Mesothelial cell of epicardium (in vitro differentiated cells): Measurements from ENCODE around the gene C1orf56. TPM values are rescaled to one million over a fixed set of nuclear protein-coding genes. Genes with fewer than 3 reads are reported as not detected.
"Not testable (repeated sequence)": the region's sequence is repeated elsewhere in the genome, so short reads cannot be mapped to it uniquely, and the experiment has no call there.

Source experiments
- DNase-seq, 2 experiments: peaks; one replicate each; pipeline ENCODE4 v3.0.0; 2021; ENCODE audit warnings: low spot score in 2 of 2; ENCODE audit not compliant: unreplicated experiment in 2 of 2
- H3K27ac Mint-ChIP-seq: 2 replicates; pipeline ENCODE4 v1.8.0; 2021; ENCODE audit warnings: mixed read lengths
- H3K27me3 Mint-ChIP-seq: 2 replicates; pipeline ENCODE4 v1.8.0; 2021; ENCODE audit warnings: low read depth, mixed read lengths
- H3K36me3 Mint-ChIP-seq: 2 replicates; pipeline ENCODE4 v1.8.0; 2021; ENCODE audit warnings: mixed read lengths
- H3K4me1 Mint-ChIP-seq: 2 replicates; pipeline ENCODE4 v1.8.0; 2021; ENCODE audit warnings: mixed read lengths
- H3K4me3 Mint-ChIP-seq: 2 replicates; pipeline ENCODE4 v1.8.0; 2021; ENCODE audit warnings: mild to moderate bottlenecking, moderate library complexity, mixed read lengths
- H3K9me3 Mint-ChIP-seq: 2 replicates; pipeline ENCODE4 v1.8.0; 2021; ENCODE audit warnings: mixed read lengths
- CTCF ChIP-seq: fragments of 200-600 bp; sonication (generic); IDR thresholded peaks from one replicate; pipeline ENCODE4 v1.5.0; 2021; ENCODE audit warnings: antibody characterized with exemption; ENCODE audit not compliant: unreplicated experiment
- total RNA-seq: library from RNA; stranded (reverse); gene quantifications from 3 replicates; pipeline ENCODE4 v1.2.1, GENCODE V29; 2021

The C1orf56 gene
- total RNA-seq, 1 donor from 2014 or later = 4.2 TPM

DNA sequence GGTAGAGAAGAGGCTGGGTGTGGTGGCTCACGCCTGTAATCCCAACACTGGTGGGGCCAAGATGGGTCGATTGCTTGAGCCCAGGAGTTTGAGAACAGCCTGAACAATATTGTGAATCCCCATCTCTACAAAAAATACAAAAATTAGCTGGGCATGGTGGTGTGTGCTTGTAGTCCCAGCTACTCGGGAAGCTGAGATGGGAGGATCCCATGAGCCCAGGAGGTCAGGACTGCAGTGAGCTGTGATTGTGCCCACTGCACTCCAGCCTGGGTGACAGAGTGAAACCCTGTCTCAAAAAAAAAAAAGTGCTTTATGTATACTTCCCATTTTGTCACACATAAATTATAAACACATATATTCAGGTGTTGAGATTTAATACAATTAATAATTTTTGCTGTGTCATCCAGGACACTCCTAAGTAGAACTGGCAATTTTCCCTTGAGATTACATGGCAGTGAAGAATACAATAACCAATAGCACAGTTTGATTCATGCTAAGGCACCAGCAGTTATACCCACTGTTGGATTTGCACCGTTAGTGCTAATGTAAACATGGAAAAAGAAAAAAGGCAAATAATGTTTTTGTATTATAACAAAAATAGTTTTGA lies 38.5 kb downstream of the C1orf56 start:
- H3K9me3 Mint-ChIP-seq = no peaks in the 10 kb centered on the region
- no peak for DNase-seq
- no peaks in the 10 kb centered on the region for H3K27me3 Mint-ChIP-seq
- H3K4me3 Mint-ChIP-seq = no peak overlapping the region
- no peak for TF ChIP-seq CTCF
- no peaks in the 10 kb centered on the region for H3K36me3 Mint-ChIP-seq
- no peaks in the 10 kb centered on the region for H3K4me1 Mint-ChIP-seq
- H3K27ac Mint-ChIP-seq = no peak overlapping the region

- not testable (repeated sequence) for H3K36me3 Mint-ChIP-seq, DNase-seq, H3K9me3 Mint-ChIP-seq, H3K4me1 Mint-ChIP-seq, H3K27me3 Mint-ChIP-seq, H3K27ac Mint-ChIP-seq, H3K4me3 Mint-ChIP-seq
Measured at GRCh38 chr1:151097426-151097825, 49.9 kb downstream of the C1orf56 start.

- no peaks in the 10 kb centered on the region for H3K4me1 Mint-ChIP-seq
- H3K27me3 Mint-ChIP-seq = no peaks in the 10 kb centered on the region
- no peak for TF ChIP-seq CTCF
- H3K9me3 Mint-ChIP-seq = no peaks in the 10 kb centered on the region
- peaks cover 8% of the 10 kb centered on the region for H3K36me3 Mint-ChIP-seq
- no peak for DNase-seq
- H3K27ac Mint-ChIP-seq = no peak overlapping the region
- no peak overlapping the region for H3K4me3 Mint-ChIP-seq
Measured at GRCh38 chr1:151098126-151098525, 50.6 kb downstream of the C1orf56 start.

Other genes with a start within 250 kb of the C1orf56 start
- 24.3 to 28.3 TPM (median 27.5 TPM) in 3 replicates for gene CTSK, start 239.5 kb upstream of the C1orf56 start, total RNA-seq
- gene ARNT, start 171.2 kb upstream of the C1orf56 start, total RNA-seq = 56.1 to 58.4 TPM (median 57.3 TPM) in 3 replicates
- gene CTXND2, start 160.6 kb upstream of the C1orf56 start, total RNA-seq = not detected in 3 replicates
- 101 to 103 TPM (median 101 TPM) in 3 replicates for gene SETDB1, start 121.4 kb upstream of the C1orf56 start, total RNA-seq
- gene CERS2, start 72.9 kb upstream of the C1orf56 start, total RNA-seq = 127 to 137 TPM (median 132 TPM) in 3 replicates
- 1.2 TPM in 3 replicates for gene ANXA9, start 65.5 kb upstream of the C1orf56 start, total RNA-seq
- 29.7 to 31.7 TPM (median 30.9 TPM) in 3 replicates for gene MINDY1, start 40.8 kb upstream of the C1orf56 start, total RNA-seq
- gene PRUNE1, start 39.3 kb upstream of the C1orf56 start, total RNA-seq = 25.0 to 25.8 TPM (median 25.4 TPM) in 3 replicates
- 4.2 to 5.7 TPM (median 4.6 TPM) in 3 replicates for gene BNIPL, start 11.2 kb upstream of the C1orf56 start, total RNA-seq
- gene CDC42SE1, start 11.9 kb downstream of the C1orf56 start, total RNA-seq = 93.4 to 97.8 TPM (median 97.0 TPM) in 3 replicates
- gene MLLT11, start 12.6 kb downstream of the C1orf56 start, total RNA-seq = 16.3 to 18.9 TPM (median 16.9 TPM) in 3 replicates
- 10.5 to 11.9 TPM (median 11.6 TPM) in 3 replicates for gene GABPB2, start 23.0 kb downstream of the C1orf56 start, total RNA-seq
- gene SEMA6C, start 98.9 kb downstream of the C1orf56 start, total RNA-seq = 14.9 to 15.0 TPM (median 14.9 TPM) in 3 replicates
- gene TNFAIP8L2, start 108.9 kb downstream of the C1orf56 start, total RNA-seq = not detected in 3 replicates
- gene LYSMD1, start 118.2 kb downstream of the C1orf56 start, total RNA-seq = 9.9 to 11.8 TPM (median 11.4 TPM) in 3 replicates
- gene SCNM1, start 118.4 kb downstream of the C1orf56 start, total RNA-seq = 34.9 to 37.1 TPM (median 36.9 TPM) in 3 replicates
- 0.77 to 1.7 TPM (median 1.1 TPM) in 3 replicates for gene TMOD4, start 128.2 kb downstream of the C1orf56 start, total RNA-seq
- 76.8 to 87.2 TPM (median 82.3 TPM) in 3 replicates for gene VPS72, start 142.4 kb downstream of the C1orf56 start, total RNA-seq
- 122 to 130 TPM (median 124 TPM) in 3 replicates for gene PIP5K1A, start 150.8 kb downstream of the C1orf56 start, total RNA-seq
- gene PSMD4, start 207.0 kb downstream of the C1orf56 start, total RNA-seq = 114 to 127 TPM (median 126 TPM) in 3 replicates
- 32.1 to 37.2 TPM (median 32.3 TPM) in 3 replicates for gene ZNF687, start 234.5 kb downstream of the C1orf56 start, total RNA-seq